Measurements from ENCODE around the gene CFAP221. TPM values are rescaled to one million over a fixed set of nuclear protein-coding genes. Genes with fewer than 3 reads are reported as not detected.

Gene CFAP221
- total and polyA plus RNA-seq, 8 donors, result 10.1 to 25.3 (median 15.2) TPM

DNA sequence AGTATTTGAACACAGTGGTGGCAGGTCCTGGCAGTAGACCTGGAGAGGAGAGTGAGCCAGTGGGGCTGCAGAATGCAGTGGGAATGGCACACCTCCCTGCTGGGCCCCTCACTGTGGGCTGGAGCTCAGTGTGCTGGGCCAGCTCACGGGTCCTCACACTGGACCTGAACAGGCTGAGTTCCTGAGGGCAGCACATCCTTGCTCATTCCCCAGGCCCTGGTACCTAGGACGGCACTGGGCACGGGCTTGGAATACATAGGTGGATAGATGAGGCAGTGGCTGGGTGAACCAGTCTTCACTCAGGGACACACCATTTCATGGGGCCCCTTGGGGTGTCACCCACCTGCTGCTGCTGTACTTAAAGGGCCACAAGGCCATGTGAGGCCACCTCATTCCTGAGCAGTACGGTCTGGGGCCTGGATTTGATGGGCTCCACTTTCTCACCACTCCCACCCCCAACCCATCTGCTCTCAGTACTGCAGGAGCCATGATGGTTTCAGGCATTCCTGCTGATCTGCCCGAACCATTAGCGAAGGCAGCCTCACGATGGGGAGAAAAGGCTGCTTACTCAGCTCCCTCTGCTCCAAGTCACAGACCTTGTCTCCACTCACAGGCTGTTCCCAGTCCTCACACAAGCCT is 138.9 kb downstream of the CFAP221 start:
- DNase-seq, result no peak
- peaks cover 0 to 9% (median 3%) of the 10 kb centered on the region in 3 donors for H3K4me1 ChIP-seq
- no peaks in the 10 kb centered on the region for H3K9me3 ChIP-seq
- no peak overlapping the region for H3K4me3 ChIP-seq
- FAIRE-seq, result no peak
- no peak for ATAC-seq
- TF ChIP-seq CTCF (IDR thresholded peaks at IDR 0.05), result no peak
- no peak overlapping the region for H3K27ac ChIP-seq
- intact Hi-C loops (cut with DNase I), result no loop called here
- H3K27me3 ChIP-seq, result no peaks in the 10 kb centered on the region
- 91 to 92% methylated on average over 7 of the region's 7 CpGs for WGBS, 2 donors
- peaks cover 0 to 7% (median 0%) of the 10 kb centered on the region in 3 donors for H3K36me3 ChIP-seq

- H3K4me3 ChIP-seq, result no peak overlapping the region
- no peaks in the 10 kb centered on the region for H3K9me3 ChIP-seq
- no peak for TF ChIP-seq CTCF (IDR thresholded peaks at IDR 0.05)
- no peak overlapping the region for H3K27ac ChIP-seq
- ATAC-seq (no peak), DNase-seq (no peak), FAIRE-seq (no peak)
- H3K27me3 ChIP-seq, result no peaks in the 10 kb centered on the region
- peaks cover 0 to 9% (median 3%) of the 10 kb centered on the region in 3 donors for H3K4me1 ChIP-seq
- WGBS, 2 donors, result 72 to 74% methylated on average over 21 to 22 of the region's 22 CpGs
- intact Hi-C loops (cut with DNase I), result no loop called here
- H3K36me3 ChIP-seq, result peaks cover 0 to 7% (median 0%) of the 10 kb centered on the region in 3 donors
These were observed 139.6 kb downstream of the CFAP221 start for GRCh38 chr2:119683713-119684443.

DNA sequence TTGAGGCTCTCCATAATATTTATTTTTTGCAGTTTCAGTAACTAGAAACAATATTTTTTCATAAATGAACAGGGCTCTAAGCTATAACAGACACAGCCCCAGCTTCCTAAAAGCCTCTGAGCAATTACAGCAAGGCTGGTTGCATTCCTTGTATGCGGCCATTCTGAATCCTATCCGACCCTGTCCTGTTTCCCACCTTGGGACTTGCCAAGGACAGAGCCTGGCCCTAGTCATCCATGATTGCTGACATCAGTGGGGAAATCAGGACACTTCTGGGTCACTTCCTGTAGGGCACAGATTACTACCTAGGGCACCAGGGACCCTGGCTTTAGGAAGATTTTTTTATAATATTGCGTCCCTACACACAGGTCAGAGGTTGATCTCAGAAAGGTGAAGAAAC is 140.3 kb downstream of the CFAP221 start:
- peaks cover 0 to 8% (median 3%) of the 10 kb centered on the region in 3 donors for H3K4me1 ChIP-seq
- H3K9me3 ChIP-seq, result no peaks in the 10 kb centered on the region
- ATAC-seq (no peak), DNase-seq (no peak), FAIRE-seq (no peak)
- no peak overlapping the region for H3K4me3 ChIP-seq
- TF ChIP-seq CTCF (IDR thresholded peaks at IDR 0.05), result no peak
- 85 to 91% methylated on average over 3 of the region's 3 CpGs for WGBS, 2 donors
- H3K27me3 ChIP-seq, result no peaks in the 10 kb centered on the region
- H3K27ac ChIP-seq, result no peak overlapping the region
- intact Hi-C loops (cut with DNase I), result no loop called here
- peaks cover 0 to 7% (median 1%) of the 10 kb centered on the region in 3 donors for H3K36me3 ChIP-seq

DNA sequence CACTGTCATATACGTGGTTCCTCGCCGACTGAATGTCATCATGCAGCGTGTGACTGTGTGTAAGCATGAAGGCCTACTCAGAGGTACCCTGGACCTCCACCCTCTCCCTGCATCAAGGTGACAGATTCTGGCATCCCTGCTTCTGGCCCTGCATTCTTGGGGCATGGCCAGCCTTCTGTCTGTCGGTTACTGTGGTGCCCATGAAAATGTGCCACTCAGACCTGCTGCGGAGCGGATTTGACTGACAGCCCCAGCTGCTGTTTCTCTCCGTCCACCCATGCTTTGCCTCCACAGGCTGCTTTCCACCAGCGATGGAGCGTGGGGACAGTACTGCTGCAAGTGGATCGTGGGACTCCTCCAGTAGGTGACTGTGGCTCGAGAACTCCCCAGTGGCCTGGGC is 144.4 kb downstream of the CFAP221 start:
- Histone ChIP-seq H3K4me1 (no peaks in the 10 kb centered on the region), H3K27me3 (no peaks in the 10 kb centered on the region), H3K9me3 (no peaks in the 10 kb centered on the region), H3K4me3 (no peak overlapping the region), H3K27ac (no peak overlapping the region), H3K36me3 (peaks cover 0 to 7% (median 3%) of the 10 kb centered on the region in 3 donors)
- FAIRE-seq (no peak), ATAC-seq (no peak), DNase-seq (no peak)
- TF ChIP-seq CTCF (IDR thresholded peaks at IDR 0.05), result no peak
- WGBS, 2 donors, result 77 to 90% methylated on average over 12 of the region's 12 CpGs
- intact Hi-C loops (cut with DNase I), result no loop called here

DNA sequence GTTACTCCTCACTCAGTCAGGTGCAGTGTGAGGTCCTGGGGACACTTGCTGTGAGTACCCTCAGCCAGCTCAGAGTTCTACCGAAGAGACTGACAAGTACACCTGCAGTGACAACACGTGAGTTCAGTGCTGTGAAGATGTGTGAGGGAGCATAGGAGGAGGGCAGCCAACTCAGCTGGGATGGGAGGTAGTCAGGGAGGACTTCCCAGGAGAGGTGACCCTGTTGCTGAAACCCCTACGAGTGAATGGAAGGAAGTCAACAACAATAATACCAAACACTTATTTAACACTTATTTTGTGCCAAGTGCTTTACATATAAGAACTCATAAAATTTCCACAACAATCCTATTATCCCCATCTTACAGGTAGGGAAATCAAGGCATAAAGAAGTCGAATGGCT is 145.0 kb downstream of the CFAP221 start:
- Histone ChIP-seq H3K9me3 (no peaks in the 10 kb centered on the region), H3K36me3 (peaks cover 0 to 7% (median 3%) of the 10 kb centered on the region in 3 donors), H3K4me3 (no peak overlapping the region), H3K27ac (no peak overlapping the region), H3K4me1 (no peaks in the 10 kb centered on the region), H3K27me3 (no peaks in the 10 kb centered on the region)
- WGBS, 2 donors, result 76 to 86% methylated on average over 4 of the region's 4 CpGs
- no peak for TF ChIP-seq CTCF (IDR thresholded peaks at IDR 0.05)
- DNase-seq (no peak), ATAC-seq (no peak), FAIRE-seq (no peak)
- intact Hi-C loops (cut with DNase I), result no loop called here
